Caco-2 (cell line): Measurements from ENCODE around the gene PACSIN2. TPM values are rescaled to one million over a fixed set of nuclear protein-coding genes. Genes with fewer than 3 reads are reported as not detected.

Experiments used
- BruUV-seq: library from RNA; stranded (reverse); fragments of 400-500 nt; replicated peaks from 2 replicates; lab custom pipeline; 2021; lab: Mats Ljungman, UMichigan
- CTCF ChIA-PET: fragments of 300-600 bp; sonication (Branson Sonifier 250); formaldehyde crosslinking; loops from one replicate; lab custom pipeline; 2022; ENCODE audit warnings: antibody characterized with exemption; lab: Charles Lee
- POLR2A ChIA-PET: fragments of 300-600 bp; sonication (Branson Sonifier 250); formaldehyde crosslinking; loops from one replicate; lab custom pipeline; 2022; ENCODE audit warnings: antibody characterized with exemption; lab: Charles Lee
- DNase-seq, 2 experiments: peaks; one replicate each; pipeline versions ENCODE4 v3.0.0 to v3.0.0-alpha.2; 2020 to 2022
- H3K27me3 ChIP-seq: replicated peaks from 2 replicates; pipeline ENCODE4 v1.6.0; 2011; ENCODE audit warnings: low read length; ENCODE audit not compliant: control insufficient read depth, insufficient read depth
- H3K36me3 ChIP-seq: 2 replicates; pipeline ENCODE4 v1.5.1; 2011; ENCODE audit warnings: low read length; ENCODE audit not compliant: control insufficient read depth, insufficient read depth
- H3K4me1 ChIP-seq: fragments of 250-450 bp; sonication (Bioruptor Pico); 2 replicates; pipeline ENCODE4 v1.5.1; 2020; ENCODE audit warnings: mild to moderate bottlenecking
- H3K4me3 ChIP-seq: 2 replicates; pipeline ENCODE4 v1.5.1; 2011; ENCODE audit warnings: low read depth, mild to moderate bottlenecking, control low read depth, low read length
- H3K9me3 ChIP-seq: fragments of 250-450 bp; sonication (Bioruptor Pico); 2 replicates; pipeline ENCODE4 v1.5.1; 2020; ENCODE audit warnings: mild to moderate bottlenecking, moderate library complexity
- H3K27ac Mint-ChIP-seq: one replicate; pipeline ENCODE4 v1.8.0; 2022; ENCODE audit warnings: mixed read lengths; ENCODE audit not compliant: unreplicated experiment
- H3K27me3 Mint-ChIP-seq: one replicate; pipeline ENCODE4 v1.8.0; 2022; ENCODE audit warnings: mixed read lengths; ENCODE audit not compliant: insufficient read depth, unreplicated experiment
- H3K36me3 Mint-ChIP-seq: one replicate; pipeline ENCODE4 v1.8.0; 2022; ENCODE audit warnings: mild to moderate bottlenecking, mixed read lengths; ENCODE audit not compliant: insufficient read depth, unreplicated experiment
- H3K4me1 Mint-ChIP-seq: one replicate; pipeline ENCODE4 v1.8.0; 2022; ENCODE audit warnings: low read depth, mixed read lengths; ENCODE audit not compliant: unreplicated experiment
- H3K4me3 Mint-ChIP-seq: one replicate; pipeline ENCODE4 v1.8.0; 2022; ENCODE audit warnings: mild to moderate bottlenecking, moderate library complexity, mixed read lengths; ENCODE audit not compliant: unreplicated experiment
- H3K9me3 Mint-ChIP-seq: one replicate; pipeline ENCODE4 v1.8.0; 2022; ENCODE audit warnings: mixed read lengths; ENCODE audit not compliant: unreplicated experiment
- intact Hi-C: fragments of 100-400 bp; cut with micrococcal nuclease; formaldehyde crosslinking; loops from one replicate; pipeline ENCODE4 v1.10.0; 2022; ENCODE audit not compliant: unreplicated experiment
- total RNA-seq: library from RNA; stranded (reverse); gene quantifications from 2 replicates; pipeline ENCODE4 v1.2.3, GENCODE V29; 2022
- TF ChIP-seq, protein P1 (sequence below), 2 experiments: fragments of 200-600 bp in 1 of 2; IDR thresholded peaks; 1 replicate in 1 of 2; 2 replicates in 1 of 2; pipeline versions ENCODE4 v1.5.1 to v1.8.0; 2011 to 2022; ENCODE audit warnings: antibody characterized with exemption in 1 of 2, control low read depth in 1 of 2, inconsistent platforms in 1 of 2, low read depth in 1 of 2, low read length in 1 of 2, mild to moderate bottlenecking in 1 of 2, moderate library complexity in 1 of 2; ENCODE audit not compliant: insufficient read depth in 1 of 2, severe bottlenecking in 1 of 2, unreplicated experiment in 1 of 2

Gene PACSIN2
- total RNA-seq, 1 experiment from 2014 or later, result 122 TPM

DNA sequence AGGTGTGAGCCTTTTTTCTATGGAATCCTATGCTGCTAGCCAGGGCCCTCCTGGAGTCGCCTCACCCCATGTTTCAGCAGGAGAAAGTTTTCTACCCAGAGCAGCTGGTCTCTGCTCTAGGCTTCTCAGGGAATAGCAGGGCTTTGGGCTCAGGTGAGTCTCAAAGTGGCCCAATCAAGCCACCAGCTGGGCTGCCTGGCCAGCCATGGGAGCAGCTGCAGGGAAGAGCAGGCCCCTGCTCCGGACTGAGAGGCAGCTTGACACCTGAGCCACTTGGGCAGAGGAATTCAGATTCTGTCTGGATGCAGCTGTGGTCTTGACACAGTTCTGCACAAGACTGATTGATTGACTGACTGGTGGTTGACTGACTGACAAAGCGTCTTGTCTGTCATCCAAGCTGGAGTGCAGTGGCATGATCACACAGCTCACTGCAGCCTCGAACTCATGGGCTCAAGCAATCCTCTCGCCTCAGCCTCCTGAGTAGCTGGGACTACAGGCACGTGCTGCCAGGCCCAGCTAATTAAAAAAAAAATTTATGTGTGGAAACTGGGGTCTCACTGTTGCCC is 100.4 kb downstream of the PACSIN2 start:
- intact Hi-C loops, result no loop called here
- CTCF ChIA-PET, result interaction anchor here (0.9 to 1.5 kb wide), 2 partner anchors 11 to 175 kb away, joined by 3 to 4 read pairs; no protein-coding TSS in a partner anchor
- Mint-ChIP-seq H3K36me3 (peaks cover 39% of the 10 kb centered on the region), H3K27me3 (no peaks in the 10 kb centered on the region), H3K27ac (no peak overlapping the region), H3K4me1 (peaks cover 13% of the 10 kb centered on the region), H3K4me3 (no peak overlapping the region), H3K9me3 (no peaks in the 10 kb centered on the region)
- POLR2A ChIA-PET, result no interaction called here
- TF ChIP-seq, protein P1, sequence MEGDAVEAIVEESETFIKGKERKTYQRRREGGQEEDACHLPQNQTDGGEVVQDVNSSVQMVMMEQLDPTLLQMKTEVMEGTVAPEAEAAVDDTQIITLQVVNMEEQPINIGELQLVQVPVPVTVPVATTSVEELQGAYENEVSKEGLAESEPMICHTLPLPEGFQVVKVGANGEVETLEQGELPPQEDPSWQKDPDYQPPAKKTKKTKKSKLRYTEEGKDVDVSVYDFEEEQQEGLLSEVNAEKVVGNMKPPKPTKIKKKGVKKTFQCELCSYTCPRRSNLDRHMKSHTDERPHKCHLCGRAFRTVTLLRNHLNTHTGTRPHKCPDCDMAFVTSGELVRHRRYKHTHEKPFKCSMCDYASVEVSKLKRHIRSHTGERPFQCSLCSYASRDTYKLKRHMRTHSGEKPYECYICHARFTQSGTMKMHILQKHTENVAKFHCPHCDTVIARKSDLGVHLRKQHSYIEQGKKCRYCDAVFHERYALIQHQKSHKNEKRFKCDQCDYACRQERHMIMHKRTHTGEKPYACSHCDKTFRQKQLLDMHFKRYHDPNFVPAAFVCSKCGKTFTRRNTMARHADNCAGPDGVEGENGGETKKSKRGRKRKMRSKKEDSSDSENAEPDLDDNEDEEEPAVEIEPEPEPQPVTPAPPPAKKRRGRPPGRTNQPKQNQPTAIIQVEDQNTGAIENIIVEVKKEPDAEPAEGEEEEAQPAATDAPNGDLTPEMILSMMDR (IDR thresholded peaks at IDR 0.05; ENCODE audit: insufficient read depth in 1 of 2, low read depth in 1 of 2, low read length in 1 of 2, severe bottlenecking in 1 of 2, unreplicated experiment in 1 of 2), result no peak
- H3K4me3 ChIP-seq, result no peak overlapping the region
- H3K4me1 ChIP-seq, result peaks cover 32% of the 10 kb centered on the region
- no peaks in the 10 kb centered on the region for H3K27me3 ChIP-seq
- no peak for DNase-seq
- H3K9me3 ChIP-seq, result no peaks in the 10 kb centered on the region
- H3K36me3 ChIP-seq, result peaks cover 4% of the 10 kb centered on the region
- no TSS peak for BruUV-seq

DNA sequence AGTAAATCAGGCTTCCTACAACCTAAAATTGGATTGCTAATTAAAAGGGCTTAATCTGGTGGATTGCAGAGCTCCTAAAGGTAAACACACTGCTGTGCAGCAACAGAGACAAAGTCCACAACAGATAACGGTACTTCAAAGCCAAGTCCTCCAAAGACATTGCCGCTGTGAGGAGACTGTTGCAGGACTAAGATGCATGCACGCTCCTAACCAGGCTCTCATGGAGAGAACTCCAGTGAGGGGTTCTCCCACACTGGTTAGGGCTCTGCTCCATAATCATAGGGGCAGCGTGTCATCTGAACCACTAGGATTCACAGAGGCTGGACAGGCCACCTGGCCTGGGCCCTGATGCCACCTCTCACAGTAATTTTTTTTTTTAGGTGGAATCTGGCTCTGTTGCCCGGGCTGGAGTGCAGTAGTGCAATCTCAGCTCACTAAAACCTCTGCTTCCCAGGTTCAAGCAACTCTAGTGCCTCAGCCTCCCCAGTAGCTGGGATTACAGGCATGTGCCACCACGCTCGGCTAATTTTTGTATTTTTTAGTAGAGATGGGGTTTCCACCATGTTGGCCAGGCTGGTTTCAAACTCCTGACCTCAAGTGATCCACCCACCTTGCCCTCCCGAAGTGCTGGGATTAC is 101.0 kb downstream of the PACSIN2 start:
- Mint-ChIP-seq H3K9me3 (no peaks in the 10 kb centered on the region), H3K36me3 (peaks cover 45% of the 10 kb centered on the region), H3K27ac (no peak overlapping the region), H3K27me3 (no peaks in the 10 kb centered on the region), H3K4me3 (no peak overlapping the region), H3K4me1 (peaks cover 15% of the 10 kb centered on the region)
- intact Hi-C loops, result no loop called here
- ChIA-PET POLR2A (no interaction called here), CTCF (interaction anchor here (0.9 to 1.5 kb wide), 3 partner anchors 10 to 176 kb away, joined by 3 to 4 read pairs (median 4); no protein-coding TSS in a partner anchor)
- peaks cover 4% of the 10 kb centered on the region for H3K36me3 ChIP-seq
- H3K4me1 ChIP-seq, result peaks cover 32% of the 10 kb centered on the region
- H3K27me3 ChIP-seq, result no peaks in the 10 kb centered on the region
- H3K4me3 ChIP-seq, result no peak overlapping the region
- TF ChIP-seq, protein P1 (IDR thresholded peaks at IDR 0.05; ENCODE audit: insufficient read depth in 1 of 2, low read depth in 1 of 2, low read length in 1 of 2, severe bottlenecking in 1 of 2, unreplicated experiment in 1 of 2), result no peak
- peak; percentile 62 to 71 for DNase-seq
- H3K9me3 ChIP-seq, result no peaks in the 10 kb centered on the region
- BruUV-seq, result no TSS peak

DNA sequence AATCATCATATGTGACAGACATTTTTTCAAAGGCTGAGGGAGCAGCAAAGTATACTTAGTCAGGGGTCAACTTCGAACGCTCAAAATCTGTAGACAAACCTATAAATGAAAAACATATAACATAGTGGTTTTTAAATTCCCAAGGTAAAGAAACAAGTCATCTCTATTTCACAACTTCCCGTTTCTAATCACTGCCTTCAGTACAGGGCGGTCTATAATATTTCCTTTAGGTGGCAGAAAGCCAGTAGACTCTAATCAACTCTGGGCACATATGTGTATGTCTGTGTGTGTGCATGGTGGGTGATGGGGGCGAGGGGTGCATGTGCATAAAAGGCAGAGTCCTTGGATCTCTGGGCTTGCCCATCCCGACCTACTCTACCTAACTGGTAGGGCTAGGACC is 102.9 kb downstream of the PACSIN2 start:
- POLR2A ChIA-PET, result no interaction called here
- BruUV-seq, result no TSS peak

More for the DNA sequence above, 102.9 kb downstream of the PACSIN2 start:
- DNase-seq, result no peak
- TF ChIP-seq, protein P1 (IDR thresholded peaks at IDR 0.05; ENCODE audit: insufficient read depth in 1 of 2, low read depth in 1 of 2, low read length in 1 of 2, severe bottlenecking in 1 of 2, unreplicated experiment in 1 of 2), result no peak
- Histone ChIP-seq H3K27me3 (no peaks in the 10 kb centered on the region), H3K4me1 (peaks cover 32% of the 10 kb centered on the region), H3K36me3 (peaks cover 4% of the 10 kb centered on the region), H3K9me3 (no peaks in the 10 kb centered on the region), H3K4me3 (no peak overlapping the region)
- intact Hi-C loops, result no loop called here
- Mint-ChIP-seq H3K9me3 (no peaks in the 10 kb centered on the region), H3K4me3 (no peak overlapping the region), H3K27me3 (no peaks in the 10 kb centered on the region), H3K36me3 (peaks cover 58% of the 10 kb centered on the region), H3K27ac (no peak overlapping the region), H3K4me1 (peaks cover 20% of the 10 kb centered on the region)
- CTCF ChIA-PET, result no interaction called here
